NCI-H1436 treated with DMSO at 0.1 percent for 48 hours (cell line): ENCODE results near the gene KLHL15.
"Not testable (repeated sequence)": the region's sequence is repeated elsewhere in the genome, so short reads cannot be mapped to it uniquely, and the experiment has no call there.

Experiments
- DNase-seq: peaks from one replicate; lab custom pipeline; 2025; lab: John Stamatoyannopoulos, UW

Gene KLHL15

GRCh38 chrX:24027086-24027485 is at the start of gene KLHL15:
TSS of gene KLHL15 (minus strand) at chrX:24027186. CDS start at chrX:24006693, 20,493 bp downstream.
- no peak for DNase-seq

DNA sequence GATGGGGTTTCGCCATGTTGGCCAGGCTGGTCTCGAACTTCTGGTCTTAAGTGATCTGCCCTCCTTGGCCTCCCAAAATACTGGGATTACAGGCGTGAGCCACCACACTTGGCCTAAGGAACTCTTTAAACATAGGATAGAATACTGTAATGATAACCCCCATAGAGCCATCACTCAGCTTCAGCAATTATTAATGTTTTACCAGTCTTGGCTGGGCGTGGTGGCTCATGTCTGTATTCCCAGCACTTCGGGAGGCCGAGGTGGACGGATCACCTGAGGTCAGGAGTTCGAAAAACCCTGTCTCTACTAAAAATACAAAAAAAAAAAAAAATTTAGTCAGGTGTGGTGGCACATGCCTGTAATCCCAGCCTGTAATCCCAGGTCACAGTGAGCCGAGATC is 42.9 kb upstream of the KLHL15 start:
- no peak for DNase-seq

DNA sequence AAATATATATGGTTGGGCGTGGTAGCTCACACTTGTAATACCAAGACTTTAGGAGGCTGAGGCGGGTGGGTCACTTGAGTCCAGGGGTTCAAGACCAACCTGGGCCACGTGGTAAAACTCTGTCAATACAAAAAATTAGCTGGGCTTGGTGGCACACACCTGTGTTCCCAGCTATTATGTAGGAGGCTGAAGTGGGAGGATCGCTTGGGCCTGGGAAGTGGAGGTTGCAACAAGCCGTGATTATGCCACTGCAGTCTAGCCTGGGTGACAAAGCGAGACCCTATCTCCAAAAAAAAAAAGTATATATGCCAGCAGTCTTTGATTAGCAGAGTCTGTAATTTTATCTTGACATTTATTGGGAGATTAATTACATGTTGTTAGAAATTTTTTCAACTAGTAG is 36.5 kb upstream of the KLHL15 start:
- DNase-seq = no peak

DNA sequence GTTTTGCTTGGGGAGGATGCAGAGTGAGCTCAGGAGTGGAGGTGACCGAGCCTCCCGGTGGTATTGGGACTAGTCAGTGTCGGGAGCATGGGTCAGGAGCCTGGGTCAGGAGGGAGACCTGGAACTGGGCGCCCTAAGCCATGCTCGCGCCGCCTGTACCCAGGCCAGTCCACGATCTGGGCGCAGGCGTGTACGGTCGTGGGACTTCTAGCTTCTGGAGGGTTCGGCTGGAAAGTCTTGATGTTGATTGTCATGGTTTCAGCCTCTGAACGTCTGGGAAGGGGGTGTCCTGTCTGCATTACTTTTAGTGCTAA is 28.0 kb upstream of the KLHL15 start:
- DNase-seq = no peak

DNA sequence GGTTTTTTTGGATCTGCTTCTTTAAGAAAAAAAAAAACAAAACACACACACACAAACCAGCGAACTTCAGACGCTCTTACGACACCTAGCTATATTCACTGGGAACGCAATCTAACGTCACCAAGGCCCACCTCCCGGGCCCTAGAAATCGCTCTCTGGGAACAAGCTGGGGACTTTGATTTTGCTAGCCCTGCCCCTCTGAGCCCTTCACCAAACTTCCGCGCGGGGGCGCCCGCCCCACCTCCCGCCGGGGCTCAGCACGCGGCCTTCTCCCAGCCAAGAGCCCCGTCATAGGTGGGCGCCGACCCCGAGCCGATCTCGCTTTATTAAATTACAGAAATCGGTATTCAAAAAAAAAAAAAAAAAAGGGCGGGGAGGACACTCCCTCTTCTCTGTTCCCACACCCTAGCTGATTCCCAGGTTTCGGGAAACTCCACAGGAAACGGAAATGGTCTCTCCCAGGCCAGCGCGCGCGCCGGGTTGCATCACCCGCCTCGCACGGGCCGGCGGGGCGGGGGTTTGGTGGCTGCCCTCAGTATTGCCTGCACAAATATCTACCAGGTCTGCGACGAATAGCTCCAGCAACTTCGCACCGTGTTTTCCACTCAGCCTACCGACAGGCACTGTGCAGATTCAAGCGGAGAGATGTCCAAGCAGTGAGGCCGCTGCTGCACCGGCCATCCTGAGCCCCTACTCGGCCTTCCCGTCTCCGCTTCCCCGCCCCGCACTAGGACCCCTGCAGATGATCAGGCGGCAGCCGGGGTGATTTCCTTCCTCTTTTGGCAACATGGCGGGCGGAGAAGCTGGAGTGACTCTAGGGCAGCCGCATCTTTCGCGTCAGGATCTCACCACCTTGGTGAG is 27.4 kb upstream of the KLHL15 start, which contains the start of gene EIF2S3:
Gene EIF2S3 (plus strand): TSS at position 775 of the 861 bp plus-strand sequence. CDS start 13 bp downstream, at position 788.
- peak; percentile 86 for DNase-seq

GRCh38 chrX:24050522-24051318 is 23.7 kb upstream of the KLHL15 start:
- not testable (repeated sequence) for DNase-seq

DNA sequence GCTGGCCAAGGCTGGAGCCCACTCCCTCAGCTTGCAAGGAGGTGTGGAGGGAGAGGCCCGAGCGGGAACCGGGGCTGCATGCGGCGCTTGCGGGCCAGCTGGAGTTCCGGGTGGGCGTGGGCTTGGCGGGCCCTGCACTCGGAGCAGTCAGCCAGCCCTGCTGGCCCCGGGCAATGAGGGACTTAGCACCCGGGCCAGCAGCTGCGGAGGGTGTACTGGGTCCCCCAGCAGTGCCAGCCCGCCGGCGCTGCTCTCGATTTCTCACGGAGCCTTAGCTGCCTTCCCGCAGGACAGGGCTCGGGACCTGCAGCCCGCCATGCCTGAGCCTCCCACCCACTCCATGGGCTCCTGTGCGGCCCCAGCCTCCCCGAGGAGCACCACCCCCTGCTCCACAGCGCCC is 22.7 kb upstream of the KLHL15 start:
- not testable (repeated sequence) for DNase-seq

DNA sequence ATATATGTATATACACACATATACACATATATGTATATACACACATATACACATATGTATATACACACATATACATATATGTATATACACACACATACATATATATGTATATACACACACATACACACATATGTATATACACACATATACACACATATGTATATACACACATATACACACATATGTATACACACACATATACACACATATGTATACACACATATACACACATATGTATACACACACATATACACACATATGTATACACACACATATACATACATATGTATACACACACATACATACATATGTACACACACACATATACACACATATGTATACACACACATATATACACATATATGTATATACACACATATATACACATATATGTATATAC is 19.1 kb upstream of the KLHL15 start:
- not testable (repeated sequence) for DNase-seq

DNA sequence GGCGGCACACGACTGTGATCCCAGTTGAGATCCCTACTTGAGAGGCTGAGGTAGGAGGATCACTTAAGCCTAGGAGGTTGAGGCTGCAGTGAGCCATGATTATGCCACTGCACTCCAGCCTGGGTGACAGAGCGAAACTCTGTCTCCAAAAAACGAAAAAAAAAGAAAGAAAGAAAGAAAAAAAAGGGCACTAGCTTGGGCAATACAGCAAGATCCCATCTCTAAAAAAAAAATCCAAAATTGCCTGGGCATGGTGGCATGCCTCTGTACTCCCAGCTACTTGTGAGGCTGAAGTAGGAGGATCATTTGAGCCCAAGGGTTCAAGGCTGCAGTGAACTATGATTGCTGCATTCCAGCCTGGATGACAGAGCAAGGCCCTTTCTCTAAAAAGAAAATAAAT is 10.7 kb upstream of the KLHL15 start:
- DNase-seq = no peak

DNA sequence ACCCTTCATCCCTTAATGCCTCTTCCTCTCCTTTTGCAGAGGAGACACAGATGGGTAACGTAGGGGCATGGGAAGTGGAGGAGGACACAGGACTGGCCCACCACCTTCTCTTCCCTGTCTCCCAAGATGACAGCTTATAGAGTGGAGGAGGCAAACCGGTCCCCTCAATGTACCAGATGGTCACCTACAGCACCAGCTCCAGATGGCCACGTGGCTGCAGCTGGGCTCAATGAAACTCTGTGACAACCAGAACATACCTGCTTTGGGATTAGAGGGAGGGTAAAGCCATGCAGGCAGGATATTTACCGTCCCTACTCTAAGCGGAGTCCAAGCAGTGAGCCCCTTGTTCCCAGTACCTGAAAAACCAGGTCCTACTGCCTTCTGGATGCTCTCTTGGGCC is 7.5 kb upstream of the KLHL15 start:
- no peak for DNase-seq

- DNase-seq = no peak
These were observed 3.6 kb upstream of the KLHL15 start for GRCh38 chrX:24030597-24030996.

GRCh38 chrX:24027985-24028384 is 999 bp upstream of the KLHL15 start:
- DNase-seq = no peak

- no peak for DNase-seq
These were observed 554 bp downstream of the KLHL15 start for GRCh38 chrX:24026432-24026831.

DNA sequence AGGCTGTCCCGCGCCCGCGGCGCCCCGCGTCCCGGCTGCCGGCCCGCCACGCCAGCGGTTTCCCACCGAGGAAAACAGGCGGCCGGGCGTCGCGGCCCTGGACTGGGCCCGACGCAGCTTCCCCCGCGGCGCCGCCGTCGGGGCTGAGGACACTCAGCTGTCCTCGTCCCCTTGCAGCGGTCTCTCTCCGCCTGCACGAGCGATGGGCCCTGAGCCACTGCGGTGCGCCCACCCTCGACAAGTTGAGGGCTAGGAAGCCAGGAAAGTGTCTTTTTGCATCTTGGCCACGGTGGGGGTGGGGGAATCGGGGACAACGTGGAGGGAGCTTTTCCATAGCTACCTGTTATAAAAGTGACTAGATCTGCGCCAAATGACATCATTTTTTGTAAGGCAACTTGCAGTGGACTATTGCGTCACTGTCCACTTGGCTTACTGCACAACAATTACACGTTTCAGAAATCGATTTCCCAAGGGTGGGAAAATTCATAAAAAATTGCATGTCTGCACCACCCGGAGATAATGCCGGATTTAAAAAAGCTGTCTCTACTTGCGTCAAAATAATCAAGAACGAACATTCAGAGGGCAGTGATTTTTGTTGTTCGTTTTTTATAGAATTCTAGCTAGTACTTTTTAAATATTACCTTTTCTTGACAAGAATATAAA is 1.1 kb downstream of the KLHL15 start:
- DNase-seq = no peak

- no peak for DNase-seq
These were observed 1.9 kb downstream of the KLHL15 start for GRCh38 chrX:24024819-24025740.

DNA sequence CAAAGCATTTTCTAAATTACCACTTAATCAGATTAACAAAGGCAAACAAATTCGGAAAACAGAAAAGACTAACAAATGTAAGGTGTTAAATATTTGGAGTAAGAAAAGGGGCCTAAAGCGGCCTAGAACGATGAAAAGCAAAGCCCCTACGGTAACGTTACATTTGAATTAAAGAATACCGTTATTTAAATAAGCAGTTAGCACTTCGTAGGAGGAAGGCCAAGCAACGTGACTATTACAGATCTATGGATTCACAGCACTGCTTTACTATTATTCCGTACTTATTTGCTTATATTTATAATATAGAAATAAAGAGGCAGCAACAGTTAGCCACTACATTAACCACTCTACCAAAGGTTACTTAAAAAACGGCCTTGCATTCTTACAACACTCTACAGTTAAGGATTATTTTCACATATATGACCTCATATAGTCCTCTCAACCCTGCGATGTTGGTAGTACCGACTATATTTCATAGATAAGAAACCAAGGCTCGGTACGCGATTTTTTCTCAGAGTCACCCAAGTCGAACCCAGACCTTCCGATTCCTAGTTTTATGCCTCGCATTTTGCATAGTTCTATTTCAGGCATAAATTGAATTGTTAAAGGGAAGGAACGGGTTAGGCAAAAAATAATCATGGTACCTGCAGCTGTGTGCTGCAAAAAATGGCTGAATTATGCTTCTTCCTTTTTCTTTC is 2.9 kb downstream of the KLHL15 start:
- no peak for DNase-seq

DNA sequence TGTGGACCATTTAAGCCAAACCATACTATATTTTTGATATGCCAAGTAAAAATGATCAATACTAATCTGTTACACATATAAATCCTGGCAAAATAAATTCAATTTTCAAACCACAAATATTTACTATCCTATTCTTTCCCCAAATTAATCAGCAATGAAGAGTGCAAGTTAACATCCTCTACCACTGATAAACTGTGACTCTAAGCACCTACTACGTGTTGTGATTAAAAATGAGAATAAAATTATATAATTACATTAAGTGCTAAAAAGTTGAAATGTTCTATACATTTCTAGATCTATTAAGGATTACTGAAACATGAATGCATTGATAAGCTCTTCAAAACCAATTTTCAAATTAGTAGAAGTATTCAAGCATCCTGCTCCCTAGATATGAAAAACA is 3.4 kb downstream of the KLHL15 start:
- no peak for DNase-seq

DNA sequence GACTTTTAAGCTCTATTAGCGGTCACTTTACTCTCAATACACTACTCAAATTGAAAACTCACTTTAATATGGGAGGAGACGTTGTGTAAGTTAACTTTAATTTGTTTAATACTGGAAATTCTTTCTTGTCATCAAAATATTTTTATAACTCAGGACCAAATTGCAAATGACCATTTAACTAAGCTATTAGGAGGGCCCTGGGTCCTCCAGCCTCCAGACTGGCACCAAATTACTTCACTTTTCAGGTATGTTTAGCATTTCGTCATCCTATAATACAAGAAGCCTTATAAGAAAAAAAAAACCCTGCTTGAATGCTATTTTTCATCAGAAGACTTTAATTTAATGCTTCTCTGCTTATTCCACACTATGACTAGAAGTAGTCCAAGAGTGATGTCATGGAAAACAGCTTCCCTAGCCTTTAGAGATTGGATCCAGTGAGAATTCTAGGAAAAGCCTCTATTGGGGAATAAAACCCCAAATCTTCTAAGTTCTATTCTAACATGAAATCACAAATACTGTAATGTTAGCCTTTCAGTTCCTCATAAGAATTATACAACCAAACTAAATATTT is 6.6 kb downstream of the KLHL15 start:
- DNase-seq = no peak

DNA sequence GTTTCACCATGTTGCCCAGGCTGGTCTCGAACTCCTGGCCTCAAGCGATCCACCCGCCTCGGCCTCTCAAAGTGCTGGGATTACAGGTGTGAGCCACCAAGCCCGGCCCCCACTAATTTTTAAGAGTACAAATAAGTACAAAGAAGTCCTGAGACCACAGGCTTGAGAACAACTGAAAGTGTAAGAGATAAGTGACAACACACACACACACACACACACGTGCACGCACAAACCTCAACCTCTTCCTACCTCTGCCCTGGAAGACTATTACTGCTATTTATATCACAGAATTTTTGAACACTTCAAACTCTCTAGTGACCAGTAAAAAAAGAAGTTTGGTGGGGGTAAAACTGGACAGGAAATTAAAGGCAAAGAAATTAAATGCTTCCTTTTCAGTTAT is 7.5 kb downstream of the KLHL15 start:
- no peak for DNase-seq

GRCh38 chrX:24018809-24019208 is 8.2 kb downstream of the KLHL15 start:
- no peak for DNase-seq

DNA sequence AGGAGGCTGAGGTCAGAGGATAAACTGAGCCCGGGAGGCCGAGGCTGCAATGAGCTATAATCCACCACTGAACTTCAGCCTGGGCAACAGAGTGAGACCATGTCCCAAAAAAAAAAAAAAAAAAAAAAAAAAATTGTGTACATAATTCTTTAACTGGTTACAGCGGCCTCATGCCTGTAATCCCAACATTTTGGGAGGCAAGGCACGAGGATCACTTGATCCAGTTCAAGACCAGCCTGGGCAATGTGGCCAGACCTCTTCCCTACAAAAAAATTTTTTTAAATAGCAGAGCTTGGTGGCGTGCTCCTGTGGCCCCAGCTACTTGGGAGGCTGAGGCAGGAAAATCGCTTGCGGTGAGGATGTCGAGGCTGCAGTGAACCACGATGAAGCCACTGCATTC is 9.3 kb downstream of the KLHL15 start:
- DNase-seq = no peak
